ENCODE data around the gene IFNA16.
A peak's percentile ranks its signal among the peaks of the same experiment; 100 is the strongest.
"Not testable (repeated sequence)": the region's sequence is repeated elsewhere in the genome, so short reads cannot be mapped to it uniquely, and the experiment has no call there.

Gene IFNA16

DNA sequence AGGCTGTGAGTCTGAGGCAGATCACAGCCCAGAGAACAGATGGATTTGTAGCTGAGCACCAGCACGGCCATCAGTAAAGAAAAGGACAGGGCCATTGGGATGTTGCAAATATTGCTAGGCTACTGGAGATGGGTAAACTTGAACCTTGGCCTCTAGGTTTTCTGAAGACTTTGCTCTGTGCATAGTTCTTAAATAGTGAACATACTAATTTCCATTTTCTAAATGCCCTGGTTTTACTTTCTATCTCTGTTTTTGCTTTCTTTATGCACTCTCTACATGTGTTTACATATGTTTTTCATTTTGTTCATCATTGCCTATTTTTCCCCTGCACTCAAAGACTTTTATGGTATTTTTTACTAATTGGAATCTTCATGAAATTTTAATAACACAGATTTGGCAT, at the start of gene IFNA16:
Gene IFNA16 (minus strand): TSS at position 101 of the 400 bp plus-strand sequence. CDS start 6 bp downstream, at position 95.
- H3K27me3 Mint-ChIP-seq, result peaks cover 16% of the 10 kb centered on the region

DNA sequence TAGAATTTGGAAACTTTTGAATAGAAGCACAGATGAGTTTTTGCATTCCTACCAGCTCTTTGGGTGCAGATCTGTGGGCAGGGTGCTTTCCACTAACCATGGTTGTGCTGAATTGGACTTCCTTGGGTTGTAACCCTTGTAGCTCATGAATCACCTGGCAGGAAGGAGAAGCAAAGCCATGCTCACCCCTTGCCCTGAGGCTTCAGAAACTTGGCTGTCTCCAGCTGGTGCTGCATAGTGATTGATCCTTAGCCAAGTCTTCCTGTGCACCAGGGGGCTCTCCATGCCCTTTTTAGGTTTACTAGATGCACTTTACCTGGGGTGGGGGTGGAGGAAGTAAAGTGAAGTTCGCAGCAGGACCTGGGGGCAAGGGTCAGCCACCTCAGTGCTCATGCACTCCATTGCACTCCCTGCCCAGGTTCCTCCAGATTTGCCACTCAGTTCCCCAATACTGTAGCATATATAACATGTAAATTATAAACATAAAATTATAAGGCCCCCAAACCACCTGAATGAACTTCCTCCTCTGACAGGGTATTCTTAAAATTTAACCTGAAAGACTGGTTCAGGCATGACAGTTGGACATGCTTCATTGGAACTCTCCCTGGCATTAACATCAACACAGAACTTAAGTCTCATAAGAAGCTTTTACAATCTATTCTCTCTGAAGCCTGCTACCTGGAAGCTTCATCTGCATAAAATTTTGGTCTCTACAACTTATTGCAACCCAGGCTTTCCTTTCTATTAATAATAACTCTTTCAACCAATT, 48.5 kb upstream of the IFNA16 start:
- Mint-ChIP-seq H3K36me3 (no peaks in the 10 kb centered on the region), H3K4me1 (no peaks in the 10 kb centered on the region)

More for the DNA sequence above, at the start of gene IFNA16:
- H3K9me3 Mint-ChIP-seq, H3K27ac Mint-ChIP-seq, H3K4me3 Mint-ChIP-seq, H3K4me1 Mint-ChIP-seq, H3K36me3 Mint-ChIP-seq: not testable (repeated sequence)

DNA sequence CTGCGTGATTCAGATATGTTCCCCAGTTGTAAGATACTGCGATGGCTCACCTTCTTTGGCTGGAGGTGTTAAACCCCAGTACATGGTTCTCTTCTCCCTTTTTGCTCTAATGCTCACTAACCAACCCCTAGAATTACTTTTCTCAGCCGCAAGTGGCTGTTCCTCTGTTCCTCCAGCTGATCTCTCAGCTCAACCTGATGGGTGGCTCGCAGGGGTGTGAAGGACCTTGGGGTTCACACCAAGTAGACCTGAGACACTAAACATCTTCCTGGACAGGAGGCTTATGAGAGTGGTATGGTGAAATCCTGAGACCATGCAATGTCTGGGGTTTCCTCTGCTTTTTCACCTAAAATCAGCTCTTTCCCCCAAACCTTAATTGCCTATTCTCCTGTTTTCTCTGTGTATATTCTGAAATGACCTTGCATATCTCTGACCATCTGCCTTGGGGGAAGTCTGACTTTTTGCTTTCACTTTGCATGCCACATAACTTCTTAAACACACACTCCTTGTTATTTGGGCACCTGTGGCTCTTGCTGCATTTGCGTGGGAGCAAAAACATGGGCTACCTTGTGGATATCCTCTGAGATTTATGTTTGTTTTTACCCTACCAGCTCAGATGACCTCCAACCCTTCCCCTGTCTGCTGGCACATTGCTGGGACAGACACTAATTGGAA, 38.6 kb upstream of the IFNA16 start:
- Mint-ChIP-seq H3K27ac (no peak overlapping the region), H3K36me3 (no peaks in the 10 kb centered on the region), H3K9me3 (no peaks in the 10 kb centered on the region), H3K4me1 (peaks cover 5% of the 10 kb centered on the region), H3K27me3 (peaks cover 3% of the 10 kb centered on the region), H3K4me3 (no peak overlapping the region)

More for the DNA sequence above, 48.5 kb upstream of the IFNA16 start:
- Mint-ChIP-seq H3K9me3 (no peaks in the 10 kb centered on the region), H3K27ac (no peak overlapping the region), H3K4me3 (no peak overlapping the region), H3K27me3 (peaks cover 17% of the 10 kb centered on the region)

DNA sequence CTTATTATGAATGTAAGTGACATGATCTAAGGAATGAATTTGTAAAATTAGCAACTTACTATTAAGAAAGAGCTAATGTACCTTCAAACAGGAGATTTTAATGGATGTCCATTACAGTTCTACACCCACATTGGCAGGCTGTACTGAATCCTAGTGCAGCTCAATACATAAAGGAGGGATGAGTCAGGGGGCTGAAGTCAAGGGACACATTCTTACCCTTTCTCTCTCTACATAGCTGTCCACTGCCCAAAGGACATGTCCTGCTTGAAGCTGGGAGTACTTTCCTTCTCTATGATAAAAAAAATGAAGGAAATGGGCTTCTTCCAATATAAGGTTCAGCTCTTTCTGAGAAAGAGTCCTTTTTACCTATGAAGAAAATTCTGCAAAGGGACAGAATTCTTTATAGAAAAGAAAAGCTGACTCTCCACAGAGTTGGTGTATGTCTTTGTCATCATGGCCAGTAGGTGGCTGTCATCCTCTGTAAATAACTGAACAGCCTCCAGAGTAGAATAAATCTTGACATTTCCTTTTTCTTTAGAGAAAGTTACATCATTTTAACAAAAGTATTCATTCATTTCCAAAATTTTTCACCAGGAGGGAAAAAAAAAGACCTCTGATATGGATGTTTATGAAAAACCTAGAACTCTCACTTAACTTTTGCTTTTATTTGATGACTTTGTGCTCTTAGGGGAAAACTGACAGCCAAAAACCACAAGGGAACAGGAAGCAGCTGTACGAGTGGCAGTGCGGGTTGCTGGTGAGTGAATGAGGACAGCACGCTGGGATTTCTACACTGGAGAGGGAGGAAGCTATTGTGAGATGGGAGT, 35.8 kb upstream of the IFNA16 start:
- H3K27me3 Mint-ChIP-seq, result peaks cover 8% of the 10 kb centered on the region
- peaks cover 5% of the 10 kb centered on the region for H3K4me1 Mint-ChIP-seq
- no peak overlapping the region for H3K27ac Mint-ChIP-seq
- no peaks in the 10 kb centered on the region for H3K9me3 Mint-ChIP-seq
- no peaks in the 10 kb centered on the region for H3K36me3 Mint-ChIP-seq
- no peak overlapping the region for H3K4me3 Mint-ChIP-seq

DNA sequence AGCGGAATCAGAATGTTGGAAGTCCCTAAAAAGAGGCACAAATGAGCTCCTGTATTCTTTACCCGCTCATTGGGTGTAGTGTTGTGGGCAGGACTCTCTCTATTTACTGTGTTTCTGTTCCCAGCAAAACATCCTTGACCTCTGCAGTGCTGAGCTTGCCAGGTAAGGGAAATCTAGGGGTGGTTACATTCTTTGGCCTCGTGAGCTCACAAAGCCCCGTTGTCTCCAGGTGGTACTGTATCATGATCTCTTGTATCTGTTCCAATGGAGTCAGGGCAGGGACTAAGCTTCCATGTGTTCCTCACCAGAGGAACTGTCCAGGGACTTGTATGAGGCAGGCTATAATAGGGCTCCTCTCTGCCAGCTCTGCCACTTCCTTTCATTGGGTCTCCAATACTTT, 34.5 kb upstream of the IFNA16 start:
- no peak overlapping the region for H3K4me3 Mint-ChIP-seq

DNA sequence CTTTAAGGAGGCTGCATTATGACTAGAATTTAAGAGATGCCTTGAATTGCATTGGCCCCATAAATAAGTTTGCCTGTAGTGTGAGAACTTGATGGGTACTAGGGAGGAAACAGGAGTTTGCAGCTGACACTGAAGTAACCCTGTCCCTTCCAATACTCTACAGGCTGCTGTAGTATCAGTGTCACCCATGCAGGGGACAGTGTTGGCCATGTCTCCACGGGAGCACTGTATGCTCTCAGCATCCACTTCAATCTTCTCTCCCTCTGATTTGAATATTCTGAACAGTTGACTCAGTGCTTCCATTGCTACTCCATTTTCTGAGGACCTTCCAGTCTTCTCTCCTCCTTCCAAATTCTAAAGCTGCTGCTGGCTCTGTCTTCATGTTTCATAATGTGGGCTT, 34.1 kb upstream of the IFNA16 start:
- peaks cover 8% of the 10 kb centered on the region for H3K27me3 Mint-ChIP-seq
- no peak overlapping the region for H3K27ac Mint-ChIP-seq
- peaks cover 5% of the 10 kb centered on the region for H3K4me1 Mint-ChIP-seq
- no peaks in the 10 kb centered on the region for H3K9me3 Mint-ChIP-seq
- no peak overlapping the region for H3K4me3 Mint-ChIP-seq
- no peaks in the 10 kb centered on the region for H3K36me3 Mint-ChIP-seq

More for the DNA sequence above, 34.5 kb upstream of the IFNA16 start:
- Mint-ChIP-seq H3K27ac (no peak overlapping the region), H3K4me1 (peaks cover 5% of the 10 kb centered on the region), H3K9me3 (no peaks in the 10 kb centered on the region), H3K27me3 (peaks cover 8% of the 10 kb centered on the region), H3K36me3 (no peaks in the 10 kb centered on the region)

DNA sequence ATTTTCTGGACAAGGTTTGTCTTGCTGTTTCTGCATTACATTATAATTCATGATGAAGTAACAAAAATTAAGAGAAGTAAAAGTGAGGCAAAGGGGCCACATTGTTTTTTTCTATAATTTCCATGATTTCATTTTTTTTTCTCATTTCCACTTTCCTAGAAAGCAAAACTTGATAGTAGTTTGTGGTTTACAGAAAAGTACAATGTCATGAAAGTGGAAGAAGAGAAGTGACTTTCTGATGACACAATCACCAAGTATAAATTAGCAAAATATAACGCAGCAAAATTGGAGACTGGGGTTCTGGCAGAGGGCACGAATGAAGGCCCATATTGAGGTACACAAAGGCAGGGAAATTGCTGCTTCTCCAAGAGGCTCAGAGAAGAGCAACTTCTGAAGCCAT, 27.7 kb upstream of the IFNA16 start:
- Mint-ChIP-seq H3K9me3 (no peaks in the 10 kb centered on the region), H3K4me3 (no peak overlapping the region), H3K27ac (no peak overlapping the region), H3K27me3 (peaks cover 14% of the 10 kb centered on the region), H3K36me3 (no peaks in the 10 kb centered on the region), H3K4me1 (peaks cover 4% of the 10 kb centered on the region)

DNA sequence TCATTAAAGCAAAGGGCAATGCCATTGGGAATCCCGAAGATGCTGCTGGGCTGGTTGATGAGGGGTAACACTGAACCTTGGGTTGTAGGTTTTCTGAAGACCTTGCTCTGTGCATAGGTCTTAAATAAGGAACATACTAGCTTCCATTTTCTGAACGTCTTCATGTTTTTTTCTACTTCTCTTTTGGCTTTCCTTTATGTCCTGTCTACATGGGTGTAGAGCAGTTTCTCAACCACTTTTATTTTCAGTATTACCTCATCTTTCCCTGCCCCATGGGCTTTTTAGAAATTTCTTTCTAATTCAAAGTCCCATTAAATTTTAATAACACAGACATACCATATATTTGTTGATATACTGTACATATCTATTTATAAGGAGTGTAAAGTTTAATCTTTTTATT, 22.8 kb upstream of the IFNA16 start, which contains the start of gene IFNA14:
Gene IFNA14 (minus strand): TSS at position 95 of the 400 bp plus-strand sequence. CDS start 70 bp downstream, at position 25.
- H3K4me3 Mint-ChIP-seq, result no peak within 1 kb of the TSS
- no peak within 1 kb of the TSS for H3K27ac Mint-ChIP-seq
- peaks cover 5% of the 10 kb centered on the region for H3K27me3 Mint-ChIP-seq
- H3K9me3 Mint-ChIP-seq, result no peaks in the 10 kb centered on the region
- H3K36me3 Mint-ChIP-seq, result no peaks in the 10 kb centered on the region
- peaks cover 14% of the 10 kb centered on the region for H3K4me1 Mint-ChIP-seq

DNA sequence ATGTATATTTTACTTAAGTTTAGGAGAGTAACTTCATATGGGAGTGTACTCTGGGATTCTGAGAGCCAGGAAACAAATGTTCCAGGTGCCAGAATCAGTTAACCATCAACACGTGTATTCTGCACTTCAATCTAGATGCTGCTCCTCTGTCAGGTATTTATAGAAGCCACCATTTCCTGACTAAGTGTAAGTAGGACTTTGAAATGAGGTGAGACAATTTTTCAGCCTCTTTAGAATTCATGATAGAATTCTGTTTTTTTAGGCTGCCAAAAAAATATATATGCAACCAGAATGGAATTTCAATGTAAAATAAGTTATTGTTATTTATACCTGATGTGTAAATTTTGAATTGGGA, 19.2 kb upstream of the IFNA16 start:
- Mint-ChIP-seq H3K4me1 (peaks cover 11% of the 10 kb centered on the region), H3K4me3 (peak overlapping the region; percentile 49)
- H3K9me3 Mint-ChIP-seq, H3K27me3 Mint-ChIP-seq, H3K27ac Mint-ChIP-seq, H3K36me3 Mint-ChIP-seq: not testable (repeated sequence)

DNA sequence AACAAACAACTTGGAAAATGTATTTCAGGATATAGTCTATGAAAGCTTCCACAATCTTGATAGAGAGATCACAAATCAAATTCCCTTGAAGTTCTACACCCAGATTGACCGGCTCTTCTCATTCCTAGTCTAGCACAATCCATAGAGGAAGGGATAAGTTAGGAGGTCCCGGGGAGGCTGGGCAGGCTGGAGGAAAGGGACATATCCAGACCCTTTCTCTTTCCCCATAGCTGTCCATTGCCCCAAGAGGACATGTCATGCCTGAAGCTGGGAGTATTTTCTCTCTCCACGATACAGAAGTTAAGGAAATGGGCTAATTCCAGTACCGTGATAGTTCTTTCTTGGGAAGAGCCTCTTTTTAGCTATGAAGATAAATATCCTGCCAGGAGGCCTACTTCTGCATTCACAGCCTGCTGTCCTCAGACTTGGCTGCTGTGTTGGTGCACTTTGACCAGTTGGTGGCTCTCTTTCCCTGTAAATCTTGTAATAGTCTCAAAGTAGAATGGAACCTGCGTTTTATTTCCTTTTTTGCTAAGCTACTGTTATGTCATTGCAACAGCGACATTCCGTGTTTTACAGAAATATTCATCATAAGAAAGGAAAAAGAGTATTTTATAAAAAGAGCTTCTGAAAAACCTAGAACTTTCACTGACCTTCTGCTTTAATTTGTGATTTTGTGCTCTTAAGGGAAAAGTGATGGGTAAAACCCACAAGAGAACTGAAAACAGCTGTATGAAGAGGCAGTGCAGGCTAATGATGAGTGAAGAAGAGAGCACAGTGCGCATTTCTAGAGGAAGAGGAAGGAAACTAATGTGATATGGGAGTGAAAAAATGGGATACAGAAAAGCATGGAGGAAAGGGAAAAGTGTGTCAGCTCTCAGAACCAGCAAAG, 18.6 kb upstream of the IFNA16 start:
- not testable (repeated sequence) for H3K27ac Mint-ChIP-seq, H3K36me3 Mint-ChIP-seq, H3K27me3 Mint-ChIP-seq, H3K9me3 Mint-ChIP-seq
- Mint-ChIP-seq H3K4me1 (peaks cover 11% of the 10 kb centered on the region), H3K4me3 (peak overlapping the region; percentile 49)

DNA sequence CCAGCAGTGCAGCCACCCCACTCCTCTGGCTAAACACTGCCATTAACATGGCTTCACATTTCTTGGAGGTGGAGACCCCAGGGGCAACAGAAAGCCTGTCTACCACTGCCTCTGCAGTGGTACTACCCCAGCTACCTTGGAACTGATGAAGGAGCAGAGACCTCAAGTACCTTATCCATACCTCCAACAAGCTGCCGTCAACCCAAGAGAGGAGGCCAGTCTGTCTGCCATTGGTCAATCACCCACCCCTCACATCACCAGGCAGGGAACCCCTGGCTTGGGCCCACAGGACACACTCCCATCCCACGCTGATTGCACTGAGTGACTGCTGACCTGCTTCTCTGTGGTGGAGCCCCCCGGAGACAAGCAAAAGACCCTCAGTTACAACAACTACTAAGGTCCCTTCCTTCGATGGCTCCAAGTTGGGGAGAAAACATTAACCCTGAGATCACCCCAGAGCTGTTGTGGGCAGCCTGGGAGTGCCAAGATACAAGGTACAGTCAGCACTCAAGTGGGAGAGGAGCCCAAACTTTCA, 17.1 kb upstream of the IFNA16 start:
- H3K36me3 Mint-ChIP-seq, result no peaks in the 10 kb centered on the region
- H3K4me1 Mint-ChIP-seq, result peaks cover 11% of the 10 kb centered on the region
- no peaks in the 10 kb centered on the region for H3K27me3 Mint-ChIP-seq
- H3K4me3 Mint-ChIP-seq, result no peak overlapping the region
- no peak overlapping the region for H3K27ac Mint-ChIP-seq
- no peaks in the 10 kb centered on the region for H3K9me3 Mint-ChIP-seq

DNA sequence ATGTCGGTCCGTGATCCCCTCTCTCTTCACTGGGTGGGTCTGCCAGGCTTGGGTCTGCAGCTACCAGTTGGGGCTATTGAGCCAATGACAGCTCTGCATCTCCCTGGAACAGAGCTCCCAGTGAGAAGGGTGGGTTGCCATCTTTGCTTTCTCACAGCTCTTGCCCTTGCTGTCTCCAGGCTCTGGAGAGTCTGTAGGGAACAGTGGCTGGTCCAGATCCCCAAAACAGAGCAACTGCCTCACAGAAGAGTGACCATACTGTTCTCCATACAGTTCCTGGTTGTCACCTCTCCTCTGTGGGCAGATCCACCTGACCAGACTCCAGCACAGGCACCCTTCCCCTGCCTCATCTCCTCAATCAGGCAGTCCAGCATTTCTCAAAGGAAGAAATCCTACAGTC, 16.1 kb upstream of the IFNA16 start:
- no peak overlapping the region for H3K4me3 Mint-ChIP-seq
- H3K27me3 Mint-ChIP-seq, result no peaks in the 10 kb centered on the region
- no peak overlapping the region for H3K27ac Mint-ChIP-seq
- peaks cover 11% of the 10 kb centered on the region for H3K4me1 Mint-ChIP-seq
- no peaks in the 10 kb centered on the region for H3K36me3 Mint-ChIP-seq
- H3K9me3 Mint-ChIP-seq, result no peaks in the 10 kb centered on the region

DNA sequence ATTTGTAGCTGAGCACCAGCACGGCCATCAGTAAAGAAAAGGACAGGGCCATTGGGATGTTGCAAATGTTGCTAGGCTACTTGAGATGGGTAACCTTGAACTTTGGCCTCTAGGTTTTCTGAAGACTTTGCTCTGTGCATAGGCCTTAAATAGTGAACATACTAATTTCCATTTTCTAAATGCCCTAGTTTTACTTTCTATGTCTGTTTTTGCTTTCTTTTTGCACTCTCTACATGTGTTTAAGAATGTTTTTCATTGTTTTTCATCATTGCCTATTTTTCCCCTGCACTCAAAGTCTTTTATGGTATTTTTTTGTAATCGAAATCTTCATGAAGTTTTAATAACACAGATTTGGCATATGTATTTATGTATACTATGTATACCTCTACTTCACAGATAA, 11.0 kb upstream of the IFNA16 start, which contains the start of gene IFNA17:
Gene IFNA17 (minus strand): TSS at position 101 of the 400 bp plus-strand sequence. CDS start 49 bp downstream, at position 52.
- H3K4me1 Mint-ChIP-seq, result no peaks in the 10 kb centered on the region
- no peaks in the 10 kb centered on the region for H3K9me3 Mint-ChIP-seq
- H3K27me3 Mint-ChIP-seq, result peaks cover 1% of the 10 kb centered on the region
- no peak within 1 kb of the TSS for H3K27ac Mint-ChIP-seq
- H3K4me3 Mint-ChIP-seq, result no peak within 1 kb of the TSS
- no peaks in the 10 kb centered on the region for H3K36me3 Mint-ChIP-seq

DNA sequence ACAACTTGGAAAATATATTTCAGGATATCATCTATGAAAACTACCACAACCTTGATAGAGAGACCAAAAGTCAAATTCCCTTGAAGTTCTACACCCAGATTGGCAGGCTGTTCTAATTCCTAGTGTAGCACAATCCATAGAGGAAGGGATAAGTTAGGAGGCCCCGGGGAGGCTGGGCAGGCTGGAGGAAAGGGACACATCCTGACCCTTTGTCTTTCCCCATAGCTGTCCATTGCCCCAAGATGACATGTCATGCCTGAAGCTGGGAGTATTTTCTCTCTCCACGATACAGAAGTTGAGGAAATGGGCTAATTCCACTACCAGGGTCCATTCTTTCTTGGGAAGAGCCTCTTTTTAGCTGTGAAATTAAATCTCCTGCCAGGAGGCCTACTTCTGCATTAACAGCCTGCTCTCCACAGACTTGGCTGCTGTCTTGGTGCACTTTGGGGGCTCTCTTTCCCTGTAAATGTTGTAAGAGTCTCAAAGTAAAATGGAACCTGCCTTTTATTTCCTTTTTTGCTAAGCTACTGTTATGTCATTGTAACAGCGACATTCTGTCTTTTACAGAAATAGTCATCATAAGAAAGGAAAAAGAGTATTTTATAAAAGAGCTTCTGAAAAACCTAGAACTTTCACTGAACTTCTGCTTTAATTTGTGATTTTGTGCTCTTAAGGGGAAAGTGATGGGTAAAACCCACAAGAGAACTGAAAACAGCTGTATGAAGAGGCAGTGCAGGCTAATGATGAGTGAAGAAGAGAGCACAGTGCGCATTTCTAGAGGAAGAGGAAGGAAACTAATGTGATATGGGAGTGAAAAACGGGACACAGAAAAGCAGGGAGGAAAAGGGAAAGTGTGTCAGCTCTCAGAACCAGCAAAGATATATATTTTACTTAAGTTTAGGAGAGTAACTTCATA, 3.4 kb downstream of the IFNA16 start:
- peak overlapping the region; percentile 19 for H3K4me3 Mint-ChIP-seq
- not testable (repeated sequence) for H3K9me3 Mint-ChIP-seq, H3K36me3 Mint-ChIP-seq, H3K4me1 Mint-ChIP-seq, H3K27me3 Mint-ChIP-seq, H3K27ac Mint-ChIP-seq
